ENCODE measurements around the gene FCRL1.

Gene FCRL1

DNA sequence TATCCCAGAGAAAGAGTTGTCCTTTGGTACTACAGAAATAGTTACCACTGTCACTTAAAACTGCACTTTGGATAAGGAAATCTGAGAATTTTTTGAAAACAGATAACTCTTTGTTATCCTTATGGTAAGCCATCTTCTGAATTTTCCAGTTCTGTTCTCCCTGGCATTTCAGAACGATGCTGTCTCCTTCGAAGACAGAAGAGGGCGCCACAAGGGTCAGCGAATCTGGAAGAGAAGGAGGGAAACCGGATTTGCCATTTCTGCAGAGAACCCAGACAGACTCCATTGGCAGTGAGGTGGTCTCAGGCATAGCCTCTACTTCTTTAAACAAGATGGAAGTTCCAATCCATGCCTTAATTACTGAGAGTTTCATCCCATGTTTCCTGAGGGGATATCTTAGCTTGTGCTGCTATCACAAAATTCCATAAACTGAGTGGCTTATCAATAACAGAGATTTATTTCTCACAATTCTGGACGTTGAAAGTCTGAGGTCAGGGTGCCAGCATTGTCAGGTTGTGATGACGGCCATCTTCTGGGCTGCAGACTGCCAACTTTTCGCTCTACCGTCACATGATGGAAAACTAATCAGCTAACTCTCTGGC lies 49.4 kb downstream of the FCRL1 start:
- TF ChIP-seq, protein P1, sequence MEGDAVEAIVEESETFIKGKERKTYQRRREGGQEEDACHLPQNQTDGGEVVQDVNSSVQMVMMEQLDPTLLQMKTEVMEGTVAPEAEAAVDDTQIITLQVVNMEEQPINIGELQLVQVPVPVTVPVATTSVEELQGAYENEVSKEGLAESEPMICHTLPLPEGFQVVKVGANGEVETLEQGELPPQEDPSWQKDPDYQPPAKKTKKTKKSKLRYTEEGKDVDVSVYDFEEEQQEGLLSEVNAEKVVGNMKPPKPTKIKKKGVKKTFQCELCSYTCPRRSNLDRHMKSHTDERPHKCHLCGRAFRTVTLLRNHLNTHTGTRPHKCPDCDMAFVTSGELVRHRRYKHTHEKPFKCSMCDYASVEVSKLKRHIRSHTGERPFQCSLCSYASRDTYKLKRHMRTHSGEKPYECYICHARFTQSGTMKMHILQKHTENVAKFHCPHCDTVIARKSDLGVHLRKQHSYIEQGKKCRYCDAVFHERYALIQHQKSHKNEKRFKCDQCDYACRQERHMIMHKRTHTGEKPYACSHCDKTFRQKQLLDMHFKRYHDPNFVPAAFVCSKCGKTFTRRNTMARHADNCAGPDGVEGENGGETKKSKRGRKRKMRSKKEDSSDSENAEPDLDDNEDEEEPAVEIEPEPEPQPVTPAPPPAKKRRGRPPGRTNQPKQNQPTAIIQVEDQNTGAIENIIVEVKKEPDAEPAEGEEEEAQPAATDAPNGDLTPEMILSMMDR (IDR thresholded peaks at IDR 0.05; ENCODE audit: low read length, missing control alignments): no peak
- H3K4me3 ChIP-seq (replicated peaks; ENCODE audit: low read depth, low read length): no peak overlapping the region
- no peak for DNase-seq (ENCODE audit: low read depth)

DNA sequence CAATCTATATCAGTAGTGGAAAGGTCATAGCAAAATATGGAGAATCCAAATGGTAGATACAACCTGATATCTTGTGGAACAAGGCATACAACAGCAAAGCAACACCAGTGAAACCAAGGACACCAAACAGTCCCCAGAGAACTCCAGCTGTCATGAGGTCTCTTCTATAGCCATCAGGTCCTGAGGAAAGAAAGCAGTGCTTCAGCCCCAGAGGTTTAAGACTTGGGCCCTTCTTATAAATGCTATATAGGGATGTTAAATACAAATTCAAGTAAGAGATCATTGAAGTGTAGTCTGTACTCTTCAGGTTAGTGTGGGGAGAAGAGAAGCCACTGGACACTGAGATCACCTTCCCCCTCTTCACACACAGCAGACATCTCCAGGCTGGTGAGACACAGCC lies 53.1 kb downstream of the FCRL1 start:
- TF ChIP-seq, protein P1 (IDR thresholded peaks at IDR 0.05; ENCODE audit: low read length, missing control alignments): no peak
- DNase-seq (ENCODE audit: low read depth): no peak
- H3K4me3 ChIP-seq (replicated peaks; ENCODE audit: low read depth, low read length): no peak overlapping the region

DNA sequence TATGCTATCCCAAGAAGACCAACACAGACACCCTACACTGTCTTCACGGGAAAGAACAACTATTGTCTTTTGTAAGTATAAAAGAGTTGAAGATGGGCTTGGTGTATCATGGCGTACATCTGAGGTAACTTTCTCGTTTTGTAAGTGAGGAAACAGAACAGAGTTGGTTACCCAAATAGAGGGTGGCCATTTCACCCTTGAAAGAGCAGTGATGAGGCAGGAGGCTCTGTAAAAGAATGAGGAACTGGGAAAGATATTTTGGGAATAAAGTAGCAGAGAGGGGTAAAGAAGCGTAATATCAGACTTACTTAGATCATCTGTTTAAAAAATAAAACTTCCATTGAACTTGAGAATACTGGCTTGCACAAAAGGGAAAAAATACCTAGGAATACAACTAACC lies 61.9 kb downstream of the FCRL1 start:
- TF ChIP-seq, protein P1 (IDR thresholded peaks at IDR 0.05; ENCODE audit: low read length, missing control alignments): no peak
- no peak for DNase-seq (ENCODE audit: low read depth)
- H3K4me3 ChIP-seq (replicated peaks; ENCODE audit: low read depth, low read length): no peak overlapping the region

DNA sequence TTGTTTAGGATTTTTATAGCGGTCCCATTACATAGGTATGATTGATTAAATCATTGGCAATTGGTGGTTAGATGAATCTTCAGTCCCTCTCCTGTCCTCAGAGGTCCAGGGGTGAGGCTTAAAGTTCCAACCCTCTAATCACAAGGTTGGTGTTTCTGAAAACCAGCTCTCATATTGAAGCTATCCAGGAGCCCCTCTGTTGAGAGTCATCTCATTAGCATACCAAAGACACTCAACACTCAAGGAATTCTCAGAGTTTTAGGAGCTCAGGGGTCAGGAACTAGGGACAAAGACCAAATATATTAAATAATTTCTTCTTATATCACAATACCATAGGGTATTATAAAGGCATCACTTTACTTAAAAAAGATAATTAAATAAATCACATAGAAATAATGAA lies 66.3 kb downstream of the FCRL1 start:
- TF ChIP-seq, protein P1 (IDR thresholded peaks at IDR 0.05; ENCODE audit: low read length, missing control alignments): no peak

DNA sequence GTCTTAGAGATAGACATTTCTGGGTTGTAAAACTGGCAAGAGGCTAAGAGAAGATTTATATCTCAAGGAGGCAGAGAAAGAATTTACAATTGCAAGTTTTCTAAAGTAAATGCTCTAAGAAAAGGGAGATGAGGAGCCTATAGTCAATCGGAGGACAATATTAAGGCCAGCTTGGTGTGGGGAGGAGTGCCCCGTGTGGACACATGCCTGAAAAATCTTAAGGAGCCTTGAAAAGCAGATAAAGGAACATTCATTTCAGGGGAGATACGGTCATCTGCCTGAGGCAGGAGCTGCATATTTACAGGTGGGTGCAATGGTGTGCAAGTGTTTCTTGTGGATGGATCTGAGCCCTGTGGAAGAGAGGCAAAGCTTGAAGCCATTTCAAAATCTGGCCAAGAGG lies 68.6 kb downstream of the FCRL1 start:
- no peak overlapping the region for H3K4me3 ChIP-seq (replicated peaks; ENCODE audit: low read depth, low read length)
- no peak for DNase-seq (ENCODE audit: low read depth)
- TF ChIP-seq, protein P1 (IDR thresholded peaks at IDR 0.05; ENCODE audit: low read length, missing control alignments): no peak

More for the DNA sequence above, 66.3 kb downstream of the FCRL1 start:
- no peak overlapping the region for H3K4me3 ChIP-seq (replicated peaks; ENCODE audit: low read depth, low read length)
- no peak for DNase-seq (ENCODE audit: low read depth)

DNA sequence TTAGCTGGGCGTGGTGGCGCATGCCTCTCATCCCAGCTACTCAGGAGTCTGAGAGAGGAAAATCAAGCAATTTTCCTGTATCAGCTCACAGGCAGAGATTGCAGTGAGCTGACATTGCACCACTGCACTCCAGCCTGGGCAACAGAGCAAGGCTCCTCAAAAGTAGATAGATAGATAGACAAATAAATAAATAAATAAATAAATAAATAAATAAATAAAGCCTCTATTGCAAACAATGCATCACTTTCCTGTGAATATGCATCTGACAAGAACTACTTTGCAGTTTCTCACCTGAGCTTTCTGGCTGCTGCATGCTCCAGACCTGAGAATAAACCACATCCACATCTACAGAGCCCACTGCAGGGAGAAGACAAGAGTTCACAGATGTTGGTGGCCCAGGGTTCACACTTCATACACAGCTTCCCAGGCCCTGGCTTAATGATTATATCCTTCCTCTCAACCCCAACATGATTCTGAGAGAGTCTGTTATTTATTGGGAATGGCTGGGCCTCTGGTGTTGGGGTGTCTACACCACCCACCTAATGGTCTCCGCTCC lies 71.6 kb downstream of the FCRL1 start:
- TF ChIP-seq, protein P1 (IDR thresholded peaks at IDR 0.05; ENCODE audit: low read length, missing control alignments): no peak
- no peak for DNase-seq (ENCODE audit: low read depth)
- no peak overlapping the region for H3K4me3 ChIP-seq (replicated peaks; ENCODE audit: low read depth, low read length)
